Left forelimb (tissue), 1 donor: ENCODE data around the gene EIF2D.
A peak's percentile ranks its signal among the peaks of the same experiment; 100 is the strongest.

Source experiments
- DNase-seq: peaks from one replicate; pipeline ENCODE4 v3.0.0-alpha.2; 2018; ENCODE audit warnings: low spot score

The EIF2D gene

GRCh38 chr1:206547104-206547503 is 65.2 kb downstream of the EIF2D start:
- no peak for DNase-seq

GRCh38 chr1:206545351-206545750 is 66.9 kb downstream of the EIF2D start:
- no peak for DNase-seq

- DNase-seq, result peak; percentile 80
These were observed 67.6 kb downstream of the EIF2D start for GRCh38 chr1:206544562-206545257.
